ENCODE data around the gene TNNT2.

- no peak for TF ChIP-seq CREB5 (CRISPR knock-in tag; IDR thresholded peaks at IDR 0.05; ENCODE audit: low read depth)
- no peak for TF ChIP-seq POU6F1 (CRISPR knock-in tag; IDR thresholded peaks at IDR 0.05; ENCODE audit: borderline replicate concordance, low read depth)
Measured at GRCh38 chr1:201316556-201316955, 60.9 kb downstream of the TNNT2 start.
